Peyer's patch (tissue), 4 donors: Measurements from ENCODE around the gene ATG10.
"Not testable (repeated sequence)": the region's sequence is repeated elsewhere in the genome, so short reads cannot be mapped to it uniquely, and the experiment has no call there.

Source experiments
- POLR2A ChIP-seq, 2 donors: fragments of 450-650 bp; IDR thresholded peaks; one replicate each; pipeline ENCODE4 v1.5.1; 2017; ENCODE audit warnings: antibody characterized with exemption in 2 of 2, mild to moderate bottlenecking in 2 of 2, moderate library complexity in 2 of 2
- TF ChIP-seq, protein P1 (sequence below), 6 experiments: fragments of 450-650 bp in 4 of 6; fragments of 200-600 bp in 2 of 6; sonication (generic) in 1 of 6; IDR thresholded peaks; one replicate each; pipeline ENCODE4 v1.5.1; 2017 to 2019; ENCODE audit warnings: antibody characterized with exemption in 6 of 6, mild to moderate bottlenecking in 3 of 6, moderate library complexity in 1 of 6

DNA sequence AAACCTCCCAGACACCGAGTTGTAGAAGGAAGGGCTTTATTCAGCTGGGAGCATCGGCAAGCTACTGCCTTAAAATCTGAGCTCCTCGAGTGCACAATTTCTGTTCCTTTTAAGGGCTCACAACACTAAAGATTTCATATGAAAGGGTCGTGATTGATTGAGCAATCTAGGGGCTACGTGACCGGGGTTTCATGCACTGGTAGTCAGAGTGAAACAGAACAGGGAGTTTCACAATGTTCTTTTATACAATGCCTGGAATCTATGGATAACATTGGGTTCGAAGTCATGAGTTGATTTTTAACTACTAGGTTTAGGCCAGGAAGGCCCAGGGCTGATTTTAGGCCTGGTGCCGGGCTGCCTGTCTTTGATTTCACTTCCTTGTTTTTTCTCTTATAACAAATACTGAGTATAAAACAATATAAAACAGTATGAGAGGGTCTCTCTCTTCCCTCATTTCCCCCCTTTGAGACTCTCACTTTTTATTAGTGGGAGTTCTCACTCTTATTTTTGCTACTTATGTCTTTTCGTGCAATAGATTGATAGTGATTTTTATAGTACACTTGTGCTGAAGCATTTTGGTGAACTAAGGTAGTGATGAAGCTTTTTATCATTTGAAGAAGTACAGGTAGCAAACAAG, 295.6 kb downstream of the ATG10 start:
- TF ChIP-seq, protein P1, sequence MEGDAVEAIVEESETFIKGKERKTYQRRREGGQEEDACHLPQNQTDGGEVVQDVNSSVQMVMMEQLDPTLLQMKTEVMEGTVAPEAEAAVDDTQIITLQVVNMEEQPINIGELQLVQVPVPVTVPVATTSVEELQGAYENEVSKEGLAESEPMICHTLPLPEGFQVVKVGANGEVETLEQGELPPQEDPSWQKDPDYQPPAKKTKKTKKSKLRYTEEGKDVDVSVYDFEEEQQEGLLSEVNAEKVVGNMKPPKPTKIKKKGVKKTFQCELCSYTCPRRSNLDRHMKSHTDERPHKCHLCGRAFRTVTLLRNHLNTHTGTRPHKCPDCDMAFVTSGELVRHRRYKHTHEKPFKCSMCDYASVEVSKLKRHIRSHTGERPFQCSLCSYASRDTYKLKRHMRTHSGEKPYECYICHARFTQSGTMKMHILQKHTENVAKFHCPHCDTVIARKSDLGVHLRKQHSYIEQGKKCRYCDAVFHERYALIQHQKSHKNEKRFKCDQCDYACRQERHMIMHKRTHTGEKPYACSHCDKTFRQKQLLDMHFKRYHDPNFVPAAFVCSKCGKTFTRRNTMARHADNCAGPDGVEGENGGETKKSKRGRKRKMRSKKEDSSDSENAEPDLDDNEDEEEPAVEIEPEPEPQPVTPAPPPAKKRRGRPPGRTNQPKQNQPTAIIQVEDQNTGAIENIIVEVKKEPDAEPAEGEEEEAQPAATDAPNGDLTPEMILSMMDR (IDR thresholded peaks at IDR 0.05), result not testable (repeated sequence)
- not testable (repeated sequence) for TF ChIP-seq POLR2A (IDR thresholded peaks at IDR 0.05)
